Pons (tissue), 1 donor: ENCODE measurements around the gene PKIG.

Experiments
- DNase-seq: peaks from one replicate; pipeline ENCODE4 v3.0.0-alpha.2; 2016; ENCODE audit warnings: low spot score

PKIG gene

GRCh38 chr20:44620030-44620429 lies 37.7 kb downstream of the PKIG start:
- no peak for DNase-seq

- DNase-seq, result no peak
Measured at GRCh38 chr20:44621325-44621724, 38.9 kb downstream of the PKIG start.

GRCh38 chr20:44621939-44622338 lies 39.6 kb downstream of the PKIG start:
- no peak for DNase-seq

GRCh38 chr20:44622501-44623270 lies 40.3 kb downstream of the PKIG start:
- no peak for DNase-seq

- no peak for DNase-seq
Measured at GRCh38 chr20:44624152-44624551, 41.8 kb downstream of the PKIG start.

- no peak for DNase-seq
Measured at GRCh38 chr20:44624743-44625271, 42.4 kb downstream of the PKIG start.

- DNase-seq, result no peak
Measured at GRCh38 chr20:44625361-44625760, 43.0 kb downstream of the PKIG start.

GRCh38 chr20:44626278-44626677 lies 43.9 kb downstream of the PKIG start:
- no peak for DNase-seq

GRCh38 chr20:44627364-44628010 lies 45.1 kb downstream of the PKIG start:
- no peak for DNase-seq

GRCh38 chr20:44629017-44629385 lies 46.6 kb downstream of the PKIG start:
- DNase-seq, result no peak

- DNase-seq, result no peak
Measured at GRCh38 chr20:44629542-44629941, 47.2 kb downstream of the PKIG start.

- DNase-seq, result no peak
Measured at GRCh38 chr20:44630297-44630696, 47.9 kb downstream of the PKIG start.

- no peak for DNase-seq
Measured at GRCh38 chr20:44632103-44632752, 49.8 kb downstream of the PKIG start.

GRCh38 chr20:44633187-44633810 lies 50.9 kb downstream of the PKIG start:
- no peak for DNase-seq

GRCh38 chr20:44633872-44634600 lies 51.7 kb downstream of the PKIG start:
- DNase-seq, result no peak

- no peak for DNase-seq
Measured at GRCh38 chr20:44635877-44636276, 53.5 kb downstream of the PKIG start.

GRCh38 chr20:44637042-44637441 lies 54.7 kb downstream of the PKIG start:
- no peak for DNase-seq

GRCh38 chr20:44637522-44638372 lies 55.4 kb downstream of the PKIG start:
- no peak for DNase-seq

GRCh38 chr20:44640522-44640921 lies 58.1 kb downstream of the PKIG start:
- no peak for DNase-seq

- DNase-seq, result no peak
Measured at GRCh38 chr20:44641325-44641724, 58.9 kb downstream of the PKIG start.
